Progenitor cell of endocrine pancreas (in vitro differentiated cells): ENCODE measurements around the gene PTPRD. TPM values are rescaled to one million over a fixed set of nuclear protein-coding genes. Genes with fewer than 3 reads are reported as not detected.

ENCODE experiments used
- DNase-seq: peaks from one replicate; pipeline ENCODE4 v3.0.0; 2021; ENCODE audit warnings: low spot score; ENCODE audit not compliant: unreplicated experiment
- H3K27ac Mint-ChIP-seq: 2 replicates; pipeline ENCODE4 v1.8.0; 2021; ENCODE audit warnings: mild to moderate bottlenecking, moderate library complexity, mixed read lengths
- H3K27me3 Mint-ChIP-seq: 2 replicates; pipeline ENCODE4 v1.8.0; 2021; ENCODE audit warnings: mixed read lengths
- H3K36me3 Mint-ChIP-seq: 2 replicates; pipeline ENCODE4 v1.8.0; 2022; ENCODE audit warnings: mixed read lengths; ENCODE audit not compliant: insufficient read depth
- H3K4me1 Mint-ChIP-seq: 2 replicates; pipeline ENCODE4 v1.8.0; 2021; ENCODE audit warnings: low read depth, mixed read lengths
- H3K4me3 Mint-ChIP-seq: 2 replicates; pipeline ENCODE4 v1.8.0; 2021; ENCODE audit warnings: low read depth, mild to moderate bottlenecking, moderate library complexity, mixed read lengths
- H3K9me3 Mint-ChIP-seq: 2 replicates; pipeline ENCODE4 v1.8.0; 2021; ENCODE audit warnings: low read depth, mixed read lengths
- CTCF ChIP-seq: fragments of 200-600 bp; sonication (generic); IDR thresholded peaks from one replicate; pipeline ENCODE4 v1.5.0; 2021; ENCODE audit warnings: antibody characterized with exemption, mild to moderate bottlenecking; ENCODE audit not compliant: unreplicated experiment
- total RNA-seq: library from RNA; stranded (reverse); gene quantifications from 2 replicates; pipeline ENCODE4 v1.2.1, GENCODE V29; 2021

The PTPRD gene
- total RNA-seq, 1 donor from 2014 or later = 124 TPM

GRCh38 chr9:8680658-8681057 lies 1932.1 kb downstream of the PTPRD start:
- H3K4me1 Mint-ChIP-seq = peaks cover 16% of the 10 kb centered on the region
- no peaks in the 10 kb centered on the region for H3K27me3 Mint-ChIP-seq
- no peaks in the 10 kb centered on the region for H3K36me3 Mint-ChIP-seq

GRCh38 chr9:8680157-8680556 lies 1932.6 kb downstream of the PTPRD start:
- DNase-seq = no peak
- Mint-ChIP-seq H3K4me3 (no peak overlapping the region), H3K27ac (no peak overlapping the region), H3K27me3 (no peaks in the 10 kb centered on the region), H3K36me3 (no peaks in the 10 kb centered on the region), H3K4me1 (peaks cover 16% of the 10 kb centered on the region), H3K9me3 (no peaks in the 10 kb centered on the region)
- no peak for TF ChIP-seq CTCF

More at GRCh38 chr9:8680658-8681057, 1932.1 kb downstream of the PTPRD start:
- no peak for DNase-seq
- Mint-ChIP-seq H3K4me3 (no peak overlapping the region), H3K27ac (no peak overlapping the region), H3K9me3 (no peaks in the 10 kb centered on the region)
- no peak for TF ChIP-seq CTCF

GRCh38 chr9:8679371-8679822 lies 1933.4 kb downstream of the PTPRD start:
- Mint-ChIP-seq H3K4me1 (peaks cover 16% of the 10 kb centered on the region), H3K27me3 (no peaks in the 10 kb centered on the region), H3K9me3 (no peaks in the 10 kb centered on the region), H3K27ac (no peak overlapping the region), H3K36me3 (no peaks in the 10 kb centered on the region), H3K4me3 (no peak overlapping the region)
- TF ChIP-seq CTCF = no peak
- DNase-seq = no peak

- no peak overlapping the region for H3K4me3 Mint-ChIP-seq
- no peaks in the 10 kb centered on the region for H3K9me3 Mint-ChIP-seq
- peaks cover 16% of the 10 kb centered on the region for H3K4me1 Mint-ChIP-seq
- DNase-seq = no peak
- H3K36me3 Mint-ChIP-seq = no peaks in the 10 kb centered on the region
- H3K27me3 Mint-ChIP-seq = no peaks in the 10 kb centered on the region
- no peak for TF ChIP-seq CTCF
- no peak overlapping the region for H3K27ac Mint-ChIP-seq
Measured at GRCh38 chr9:8677741-8678140, 1935.1 kb downstream of the PTPRD start.

GRCh38 chr9:8674536-8674935 lies 1938.3 kb downstream of the PTPRD start:
- Mint-ChIP-seq H3K27ac (no peak overlapping the region), H3K9me3 (no peaks in the 10 kb centered on the region), H3K36me3 (no peaks in the 10 kb centered on the region), H3K4me3 (no peak overlapping the region), H3K27me3 (no peaks in the 10 kb centered on the region), H3K4me1 (peaks cover 16% of the 10 kb centered on the region)
- no peak for TF ChIP-seq CTCF
- DNase-seq = no peak
